Fibroblast of skin of abdomen (primary cell): Measurements from ENCODE around the gene HSDL2. TPM values are rescaled to one million over a fixed set of nuclear protein-coding genes. Genes with fewer than 3 reads are reported as not detected.
"Not testable (repeated sequence)": the region's sequence is repeated elsewhere in the genome, so short reads cannot be mapped to it uniquely, and the experiment has no call there.

Source experiments
- DNase-seq: peaks from one replicate; pipeline ENCODE4 v3.0.0-alpha.2; 2013
- polyA plus RNA-seq, 2 experiments: library from polyadenylated mRNA; unstranded; fragments of 120-200 nt; gene quantifications; one replicate each; pipeline ENCODE4 v1.2.1, GENCODE V29; 2013; ENCODE audit not compliant: insufficient read length in 2 of 2

HSDL2 gene
- 33.6 TPM for polyA plus RNA-seq (2013, experiment 1 of 2; ENCODE audit: insufficient read length)
- polyA plus RNA-seq (2013, experiment 2 of 2; ENCODE audit: insufficient read length), result 36.2 TPM

GRCh38 chr9:112380102-112380824, at the start of gene HSDL2:
Gene HSDL2 (plus strand): TSS chr9:112380108. CDS start chr9:112380164, 56 bp downstream.
- peak; percentile 22 for DNase-seq

- no peak for DNase-seq
These were observed 48.3 kb upstream of the HSDL2 start for GRCh38 chr9:112331674-112331952.

- DNase-seq, result no peak
These were observed 47.7 kb upstream of the HSDL2 start for GRCh38 chr9:112332214-112332613.

GRCh38 chr9:112332674-112332976, 47.3 kb upstream of the HSDL2 start:
- DNase-seq, result no peak

GRCh38 chr9:112332977-112333638, 46.8 kb upstream of the HSDL2 start, which contains the start of gene PTBP3:
Gene PTBP3 (minus strand): TSS chr9:112333619. CDS start chr9:112297865, 35,754 bp downstream.
- peak; percentile 65 for DNase-seq

- DNase-seq, result peak; percentile 97
These were observed 46.1 kb upstream of the HSDL2 start for GRCh38 chr9:112333639-112334431.

- DNase-seq, result peak; percentile 26
These were observed 45.5 kb upstream of the HSDL2 start for GRCh38 chr9:112334432-112334841.

GRCh38 chr9:112337547-112337946, 42.4 kb upstream of the HSDL2 start:
- DNase-seq, result no peak

- peak; percentile 70 for DNase-seq
These were observed 41.3 kb upstream of the HSDL2 start for GRCh38 chr9:112338561-112338960.

- no peak for DNase-seq
These were observed 40.0 kb upstream of the HSDL2 start for GRCh38 chr9:112339886-112340285.

GRCh38 chr9:112341730-112342129, 38.2 kb upstream of the HSDL2 start:
- DNase-seq, result peak; percentile 75

GRCh38 chr9:112348257-112349007, 31.5 kb upstream of the HSDL2 start:
- peak; percentile 64 for DNase-seq

GRCh38 chr9:112349008-112349333, 30.9 kb upstream of the HSDL2 start:
- DNase-seq, result no peak

- DNase-seq, result no peak
These were observed 28.7 kb upstream of the HSDL2 start for GRCh38 chr9:112351184-112351583.

GRCh38 chr9:112352209-112352608, 27.7 kb upstream of the HSDL2 start:
- no peak for DNase-seq

- no peak for DNase-seq
These were observed 25.7 kb upstream of the HSDL2 start for GRCh38 chr9:112354081-112354743.

GRCh38 chr9:112355427-112355897, 24.4 kb upstream of the HSDL2 start:
- no peak for DNase-seq

GRCh38 chr9:112360047-112360804, 19.7 kb upstream of the HSDL2 start:
- DNase-seq, result peak; percentile 34

- DNase-seq, result peak; percentile 38
These were observed 18.3 kb upstream of the HSDL2 start for GRCh38 chr9:112361601-112362000.

- no peak for DNase-seq
These were observed 15.1 kb upstream of the HSDL2 start for GRCh38 chr9:112364761-112365160.

- not testable (repeated sequence) for DNase-seq
These were observed 14.7 kb upstream of the HSDL2 start for GRCh38 chr9:112365257-112365656.
